AML-193 (cell line): Measurements from ENCODE around the gene ISLR.
"Not testable (repeated sequence)": the region's sequence is repeated elsewhere in the genome, so short reads cannot be mapped to it uniquely, and the experiment has no call there.

Experiments
- DNase-seq, 2 experiments: peaks; one replicate each; lab custom pipeline; 2025; lab: John Stamatoyannopoulos, UW

Gene ISLR

GRCh38 chr15:74136814-74137536 is 36.5 kb upstream of the ISLR start:
- DNase-seq, result no peak

GRCh38 chr15:74137537-74137894 is 36.0 kb upstream of the ISLR start:
- DNase-seq, result no peak

- no peak for DNase-seq
Observed at GRCh38 chr15:74138642-74139041, 34.9 kb upstream of the ISLR start.

GRCh38 chr15:74141591-74141990 is 31.9 kb upstream of the ISLR start:
- no peak for DNase-seq

GRCh38 chr15:74144153-74144775 is 29.2 kb upstream of the ISLR start:
- no peak for DNase-seq

GRCh38 chr15:74146277-74146800 is 27.2 kb upstream of the ISLR start:
- DNase-seq, result no peak

- no peak for DNase-seq
Observed at GRCh38 chr15:74147051-74147450, 26.5 kb upstream of the ISLR start.

GRCh38 chr15:74155766-74156417 is 17.6 kb upstream of the ISLR start:
- no peak for DNase-seq

GRCh38 chr15:74156678-74157411 is 16.7 kb upstream of the ISLR start:
- DNase-seq, result no peak

- DNase-seq, result no peak
Observed at GRCh38 chr15:74157868-74158827, 15.4 kb upstream of the ISLR start.

- no peak for DNase-seq
Observed at GRCh38 chr15:74158855-74159650, 14.5 kb upstream of the ISLR start.

GRCh38 chr15:74159773-74160172 is 13.7 kb upstream of the ISLR start:
- DNase-seq, result no peak

GRCh38 chr15:74160390-74160789 is 13.1 kb upstream of the ISLR start:
- not testable (repeated sequence) for DNase-seq

GRCh38 chr15:74162195-74162536 is 11.3 kb upstream of the ISLR start:
- DNase-seq, result not testable (repeated sequence)

GRCh38 chr15:74165461-74165860 is 8.0 kb upstream of the ISLR start:
- DNase-seq, result no peak

- no peak for DNase-seq
Observed at GRCh38 chr15:74167891-74168331, 5.6 kb upstream of the ISLR start.

GRCh38 chr15:74168711-74169126 is 4.8 kb upstream of the ISLR start:
- DNase-seq, result no peak

GRCh38 chr15:74170071-74170844 is 3.3 kb upstream of the ISLR start:
- no peak for DNase-seq

- no peak for DNase-seq
Observed at GRCh38 chr15:74170875-74171578, 2.5 kb upstream of the ISLR start.
